ENCODE data around the gene RASSF7. TPM values are rescaled to one million over a fixed set of nuclear protein-coding genes. Genes with fewer than 3 reads are reported as not detected.

The RASSF7 gene
- total RNA-seq, 2 donors from 2014 or later = 13.3 to 22.9 TPM

- ATAC-seq = peak; percentile 60 to 69
- Mint-ChIP-seq H3K9me3 (no peaks in the 10 kb centered on the region), H3K27me3 (no peaks in the 10 kb centered on the region), H3K36me3 (no peaks in the 10 kb centered on the region), H3K4me1 (ENCODE audit: low read depth in 2 of 2) (peaks cover 5 to 10% of the 10 kb centered on the region in 2 donors), H3K4me3 (peak within 1 kb of the TSS; percentile 91), H3K27ac (peak within 1 kb of the TSS; percentile 75 to 81)
- DNase-seq (ENCODE audit: low spot score) = peak; percentile 90
These were observed 23.7 kb upstream of the RASSF7 start, which contains the start of gene LRRC56 for GRCh38 chr11:536841-537621. Gene LRRC56, plus strand, starts transcription at chr11:537527. Its CDS starts 3,158 bp downstream, at chr11:540685.

- Mint-ChIP-seq H3K36me3 (no peaks in the 10 kb centered on the region), H3K4me3 (peak overlapping the region; percentile 55), H3K9me3 (no peaks in the 10 kb centered on the region), H3K4me1 (ENCODE audit: low read depth in 2 of 2) (peaks cover 5 to 10% of the 10 kb centered on the region in 2 donors), H3K27me3 (no peaks in the 10 kb centered on the region), H3K27ac (peak overlapping the region in 1 of 2 donors; percentile 33)
- no peak for DNase-seq (ENCODE audit: low spot score)
- ATAC-seq = no peak
These were observed 22.9 kb upstream of the RASSF7 start for GRCh38 chr11:537622-538430.

- H3K9me3 Mint-ChIP-seq = no peaks in the 10 kb centered on the region
- no peak overlapping the region for H3K4me3 Mint-ChIP-seq
- H3K27ac Mint-ChIP-seq = no peak overlapping the region
- no peaks in the 10 kb centered on the region for H3K36me3 Mint-ChIP-seq
- DNase-seq (ENCODE audit: low spot score) (no peak), ATAC-seq (no peak)
- no peaks in the 10 kb centered on the region for H3K27me3 Mint-ChIP-seq
- peaks cover 5 to 10% of the 10 kb centered on the region in 2 donors for H3K4me1 Mint-ChIP-seq (ENCODE audit: low read depth in 2 of 2)
These were observed 22.2 kb upstream of the RASSF7 start for GRCh38 chr11:538431-539051.

GRCh38 chr11:539971-540481 lies 20.7 kb upstream of the RASSF7 start:
- no peak for ATAC-seq
- Mint-ChIP-seq H3K36me3 (no peaks in the 10 kb centered on the region), H3K4me3 (no peak overlapping the region), H3K27me3 (no peaks in the 10 kb centered on the region), H3K9me3 (no peaks in the 10 kb centered on the region), H3K4me1 (ENCODE audit: low read depth in 2 of 2) (peaks cover 5 to 10% of the 10 kb centered on the region in 2 donors), H3K27ac (no peak overlapping the region)
- no peak for DNase-seq (ENCODE audit: low spot score)

GRCh38 chr11:540583-541432 lies 20.0 kb upstream of the RASSF7 start:
- H3K36me3 Mint-ChIP-seq = no peaks in the 10 kb centered on the region
- H3K4me1 Mint-ChIP-seq (ENCODE audit: low read depth in 2 of 2) = peaks cover 5 to 10% of the 10 kb centered on the region in 2 donors
- DNase-seq (ENCODE audit: low spot score) (no peak), ATAC-seq (no peak)
- no peak overlapping the region for H3K27ac Mint-ChIP-seq
- no peaks in the 10 kb centered on the region for H3K27me3 Mint-ChIP-seq
- H3K9me3 Mint-ChIP-seq = no peaks in the 10 kb centered on the region
- no peak overlapping the region for H3K4me3 Mint-ChIP-seq

GRCh38 chr11:541433-541885 lies 19.3 kb upstream of the RASSF7 start:
- H3K4me3 Mint-ChIP-seq = no peak overlapping the region
- no peaks in the 10 kb centered on the region for H3K36me3 Mint-ChIP-seq
- ATAC-seq = no peak
- peaks cover under 1 to 4% of the 10 kb centered on the region in 2 donors for H3K4me1 Mint-ChIP-seq (ENCODE audit: low read depth in 2 of 2)
- no peak for DNase-seq (ENCODE audit: low spot score)
- H3K9me3 Mint-ChIP-seq = no peaks in the 10 kb centered on the region
- H3K27ac Mint-ChIP-seq = no peak overlapping the region
- no peaks in the 10 kb centered on the region for H3K27me3 Mint-ChIP-seq

- Mint-ChIP-seq H3K4me1 (ENCODE audit: low read depth in 2 of 2) (no peaks in the 10 kb centered on the region), H3K27ac (no peak overlapping the region), H3K36me3 (no peaks in the 10 kb centered on the region), H3K27me3 (no peaks in the 10 kb centered on the region), H3K4me3 (no peak overlapping the region), H3K9me3 (no peaks in the 10 kb centered on the region)
- no peak for DNase-seq (ENCODE audit: low spot score)
- no peak for ATAC-seq
These were observed 16.0 kb upstream of the RASSF7 start for GRCh38 chr11:544817-545166.

GRCh38 chr11:545171-545570 lies 15.6 kb upstream of the RASSF7 start:
- Mint-ChIP-seq H3K4me3 (no peak overlapping the region), H3K27me3 (no peaks in the 10 kb centered on the region)
- no peak for ATAC-seq

GRCh38 chr11:548700-549603 lies 11.8 kb upstream of the RASSF7 start:
- no peak for DNase-seq (ENCODE audit: low spot score)
- ATAC-seq = no peak
- no peaks in the 10 kb centered on the region for H3K9me3 Mint-ChIP-seq

More at GRCh38 chr11:545171-545570, 15.6 kb upstream of the RASSF7 start:
- no peak for DNase-seq (ENCODE audit: low spot score)
- no peaks in the 10 kb centered on the region for H3K36me3 Mint-ChIP-seq
- H3K4me1 Mint-ChIP-seq (ENCODE audit: low read depth in 2 of 2) = no peaks in the 10 kb centered on the region
- H3K27ac Mint-ChIP-seq = no peak overlapping the region
- no peaks in the 10 kb centered on the region for H3K9me3 Mint-ChIP-seq

GRCh38 chr11:550021-550745 lies 10.6 kb upstream of the RASSF7 start:
- H3K27me3 Mint-ChIP-seq = no peaks in the 10 kb centered on the region
- H3K4me1 Mint-ChIP-seq (ENCODE audit: low read depth in 2 of 2) = no peaks in the 10 kb centered on the region
- ATAC-seq (no peak), DNase-seq (ENCODE audit: low spot score) (no peak)
- H3K36me3 Mint-ChIP-seq = no peaks in the 10 kb centered on the region
- no peaks in the 10 kb centered on the region for H3K9me3 Mint-ChIP-seq
- no peak overlapping the region for H3K27ac Mint-ChIP-seq
- no peak overlapping the region for H3K4me3 Mint-ChIP-seq

More at GRCh38 chr11:548700-549603, 11.8 kb upstream of the RASSF7 start:
- H3K36me3 Mint-ChIP-seq = no peaks in the 10 kb centered on the region
- no peaks in the 10 kb centered on the region for H3K27me3 Mint-ChIP-seq
- no peaks in the 10 kb centered on the region for H3K4me1 Mint-ChIP-seq (ENCODE audit: low read depth in 2 of 2)
- no peak overlapping the region for H3K27ac Mint-ChIP-seq
- no peak overlapping the region for H3K4me3 Mint-ChIP-seq

- Mint-ChIP-seq H3K36me3 (no peaks in the 10 kb centered on the region), H3K4me1 (ENCODE audit: low read depth in 2 of 2) (no peaks in the 10 kb centered on the region), H3K9me3 (no peaks in the 10 kb centered on the region), H3K27me3 (no peaks in the 10 kb centered on the region), H3K27ac (no peak overlapping the region), H3K4me3 (no peak overlapping the region)
- ATAC-seq (no peak), DNase-seq (ENCODE audit: low spot score) (no peak)
These were observed 10.1 kb upstream of the RASSF7 start for GRCh38 chr11:550746-551085.

- Mint-ChIP-seq H3K4me1 (ENCODE audit: low read depth in 2 of 2) (no peaks in the 10 kb centered on the region), H3K36me3 (no peaks in the 10 kb centered on the region), H3K27me3 (no peaks in the 10 kb centered on the region), H3K4me3 (no peak overlapping the region), H3K9me3 (no peaks in the 10 kb centered on the region), H3K27ac (no peak overlapping the region)
- ATAC-seq (no peak), DNase-seq (ENCODE audit: low spot score) (no peak)
These were observed 9.6 kb upstream of the RASSF7 start for GRCh38 chr11:551131-551530.

Data from natural killer cell treated with Interleukin-12 subunit alpha and Interleukin-12 subunit beta and Interleukin-15 and Interleukin-18, amount 100 ng/mL, for 72 hours (primary cell).